Small intestine (tissue), 7 donors: ENCODE measurements around the gene EIF4ENIF1. TPM values are rescaled to one million over a fixed set of nuclear protein-coding genes. Genes with fewer than 3 reads are reported as not detected.
"Not testable (repeated sequence)": the region's sequence is repeated elsewhere in the genome, so short reads cannot be mapped to it uniquely, and the experiment has no call there.

Experiments used
- DNase-seq, 2 donors: peaks; one replicate each; pipeline versions ENCODE4 v3.0.0 to v3.0.0-alpha.2; 2013
- FAIRE-seq: peaks from 2 replicates; lab custom pipeline; 2012; peaks lifted over from hg19 to GRCh38; lab: Jason Lieb, UNC
- H3K27ac ChIP-seq, 3 donors: one replicate each; pipeline ENCODE4 v1.5.1; 2013; ENCODE audit warnings: low read length in 2 of 3, mild to moderate bottlenecking in 2 of 3, control low read depth in 1 of 3, inconsistent platforms in 1 of 3, low read depth in 1 of 3, moderate library complexity in 1 of 3
- H3K27me3 ChIP-seq, 3 donors: one replicate each; pipeline ENCODE4 v1.6.1; 2013; ENCODE audit warnings: low read length in 3 of 3, inconsistent platforms in 1 of 3; ENCODE audit not compliant: control insufficient read depth in 3 of 3, insufficient read depth in 3 of 3
- H3K36me3 ChIP-seq, 3 donors: one replicate each; pipeline ENCODE4 v1.6.1; 2013; ENCODE audit warnings: low read length in 3 of 3, inconsistent platforms in 1 of 3, low read depth in 1 of 3, mild to moderate bottlenecking in 1 of 3, moderate library complexity in 1 of 3; ENCODE audit not compliant: control insufficient read depth in 3 of 3, insufficient read depth in 2 of 3
- H3K4me1 ChIP-seq, 3 donors: one replicate each; pipeline ENCODE4 v1.6.1; 2013; ENCODE audit warnings: low read length in 2 of 3, inconsistent platforms in 1 of 3, low read depth in 1 of 3, mild to moderate bottlenecking in 1 of 3, moderate library complexity in 1 of 3; ENCODE audit not compliant: control insufficient read depth in 3 of 3, insufficient read depth in 2 of 3
- H3K4me3 ChIP-seq, 3 donors: one replicate each; pipeline ENCODE4 v1.5.1; 2013; ENCODE audit warnings: low read length in 3 of 3, control low read depth in 1 of 3, inconsistent platforms in 1 of 3, low read depth in 1 of 3, mild to moderate bottlenecking in 1 of 3, moderate library complexity in 1 of 3
- H3K9me3 ChIP-seq, 2 donors: one replicate each; pipeline ENCODE4 v1.6.1; 2013; ENCODE audit warnings: low read depth in 1 of 2, low read length in 1 of 2; ENCODE audit not compliant: control insufficient read depth in 2 of 2, insufficient read depth in 1 of 2
- WGBS, 3 donors: extraction: QIAGEN DNeasy Blood & Tissue Kit; methylation state at CpG; one replicate each; pipeline ENCODE4 v1.1.7; 2013; 5-methylcytosine and 5-hydroxymethylcytosine counted together
- polyA plus RNA-seq, 4 donors: library from polyadenylated mRNA; stranded (reverse) in 3 of 4; unstranded in 1 of 4; fragments of 200-250 nt in 3 of 4; fragments of 120-200 nt in 1 of 4; gene quantifications; one replicate each; pipeline versions ENCODE4 v1.2.1 to v1.2.3, GENCODE V29; 2013
- donor health status: healthy with polysubstance abuse.
- donor health status: control.
- donor health status: control.
- donor health status: Bipolar disorder and iron deficiency.
- donor health status: healthy.

EIF4ENIF1 gene
- polyA plus RNA-seq, 4 donors, result 8.1 to 24.9 (median 9.1) TPM

DNA sequence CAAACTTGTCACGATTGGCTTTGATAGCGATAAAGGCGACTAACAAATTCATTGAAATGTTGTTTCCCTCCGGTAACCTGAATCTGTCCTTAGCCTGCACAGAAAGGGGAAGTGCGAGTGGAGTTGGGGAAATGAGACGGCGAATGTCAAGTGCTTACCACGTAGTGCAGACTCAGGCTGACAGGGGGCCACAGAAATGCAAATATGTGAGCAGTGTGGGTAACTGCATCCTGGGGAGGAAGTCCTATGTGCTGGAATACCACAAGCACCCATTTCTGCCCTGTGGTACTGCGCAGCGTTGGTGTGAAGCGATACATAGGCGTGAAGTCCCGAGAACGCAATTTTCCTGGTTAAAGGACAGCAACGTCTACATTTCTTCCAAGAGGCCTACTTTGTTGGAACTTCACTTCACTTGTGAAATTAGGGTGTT, 869 bp upstream of the EIF4ENIF1 start:
- Histone ChIP-seq H3K4me3 (peak overlapping the region; percentile 85 to 97 (median 89)), H3K27me3 (no peaks in the 10 kb centered on the region), H3K27ac (peak overlapping the region; percentile 83 to 98 (median 96)), H3K4me1 (peaks cover 2 to 20% (median 4%) of the 10 kb centered on the region in 3 donors), H3K36me3 (peaks cover 0 to 23% (median 0%) of the 10 kb centered on the region in 3 donors), H3K9me3 (no peaks in the 10 kb centered on the region)
- WGBS, 3 donors, result 0 to 1% (median 0%) methylated on average over 15 of the region's 15 CpGs
- peak; percentile 58 to 84 for DNase-seq
- FAIRE-seq, result no peak

- 0 to 1% (median 1%) methylated on average over 33 to 61 of the region's 61 CpGs for WGBS, 3 donors
- no peaks in the 10 kb centered on the region for H3K9me3 ChIP-seq
- peak; percentile 32 to 66 for DNase-seq
- H3K4me3 ChIP-seq, result peak overlapping the region; percentile 62 to 97 (median 89)
- H3K36me3 ChIP-seq, result peaks cover 0 to 30% (median 0%) of the 10 kb centered on the region in 3 donors
- H3K27ac ChIP-seq, result peak overlapping the region; percentile 83 to 98 (median 96)
- FAIRE-seq, result no peak
- H3K4me1 ChIP-seq, result peaks cover 2 to 18% (median 2%) of the 10 kb centered on the region in 3 donors
- H3K27me3 ChIP-seq, result no peaks in the 10 kb centered on the region
These were observed 539 bp downstream of the EIF4ENIF1 start for GRCh38 chr22:31488988-31489617.

- WGBS, 3 donors, result 34 to 61% (median 53%) methylated on average over 6 of the region's 6 CpGs
- H3K9me3 ChIP-seq, result no peaks in the 10 kb centered on the region
- peaks cover 2 to 18% (median 2%) of the 10 kb centered on the region in 3 donors for H3K4me1 ChIP-seq
- H3K27ac ChIP-seq, result peak overlapping the region in 1 of 3 donors; percentile 34
- DNase-seq, result peak in 1 of 2 donors; percentile 21
- H3K27me3 ChIP-seq, result no peaks in the 10 kb centered on the region
- no peak for FAIRE-seq
- peaks cover 0 to 30% (median 2%) of the 10 kb centered on the region in 3 donors for H3K36me3 ChIP-seq
- H3K4me3 ChIP-seq, result peak overlapping the region in 2 of 3 donors; percentile 62 to 97
These were observed 1.2 kb downstream of the EIF4ENIF1 start for GRCh38 chr22:31488346-31488883.

- WGBS, 3 donors, result 96 to 100% (median 100%) methylated on average over 2 of the region's 2 CpGs
- DNase-seq (no peak), FAIRE-seq (no peak)
- H3K36me3 ChIP-seq, result peaks cover under 1 to 42% (median 5%) of the 10 kb centered on the region in 3 donors
- H3K9me3 ChIP-seq, result no peaks in the 10 kb centered on the region
- H3K27me3 ChIP-seq, result no peaks in the 10 kb centered on the region
- no peak overlapping the region for H3K4me3 ChIP-seq
- no peak overlapping the region for H3K27ac ChIP-seq
- peaks cover 2 to 18% (median 2%) of the 10 kb centered on the region in 3 donors for H3K4me1 ChIP-seq
These were observed 2.7 kb downstream of the EIF4ENIF1 start for GRCh38 chr22:31486951-31487350.

DNA sequence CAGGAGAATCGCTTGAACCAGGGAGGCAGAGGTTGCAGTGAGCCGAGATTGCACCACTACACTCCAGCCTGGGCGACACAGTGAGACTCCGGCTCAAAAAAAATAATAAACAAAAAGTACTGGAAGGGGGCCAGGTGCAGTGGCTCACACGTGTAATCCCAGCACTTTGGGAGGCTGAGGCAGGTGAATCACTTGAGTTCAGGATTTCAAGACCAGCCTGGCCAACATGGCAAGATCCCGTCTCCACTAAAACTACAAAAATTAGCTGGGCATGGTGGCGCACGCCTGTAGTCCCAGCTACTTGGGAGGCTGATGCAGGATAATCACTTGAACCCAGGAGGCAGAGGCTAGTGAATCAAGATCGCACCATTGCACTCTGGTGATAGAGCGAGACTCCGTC, 3.3 kb downstream of the EIF4ENIF1 start:
- H3K27me3 ChIP-seq, H3K27ac ChIP-seq, FAIRE-seq, H3K4me3 ChIP-seq, DNase-seq, H3K9me3 ChIP-seq: not testable (repeated sequence)
- WGBS, 3 donors, result 93 to 95% (median 94%) methylated on average over 11 of the region's 11 CpGs
- H3K4me1 ChIP-seq, result peaks cover 2 to 16% (median 2%) of the 10 kb centered on the region in 3 donors
- peaks cover 6 to 41% (median 7%) of the 10 kb centered on the region in 3 donors for H3K36me3 ChIP-seq

- H3K36me3 ChIP-seq, result peaks cover 9 to 60% (median 12%) of the 10 kb centered on the region in 3 donors
- FAIRE-seq, H3K4me1 ChIP-seq, H3K27me3 ChIP-seq, H3K4me3 ChIP-seq, H3K27ac ChIP-seq, DNase-seq, H3K9me3 ChIP-seq: not testable (repeated sequence)
- WGBS, 3 donors, result 88 to 92% (median 89%) methylated on average over 8 of the region's 8 CpGs
These were observed 7.2 kb downstream of the EIF4ENIF1 start for GRCh38 chr22:31482470-31482869.

- Histone ChIP-seq H3K9me3 (no peaks in the 10 kb centered on the region), H3K27ac (no peak overlapping the region), H3K36me3 (peaks cover 12 to 59% (median 12%) of the 10 kb centered on the region in 3 donors), H3K4me1 (no peaks in the 10 kb centered on the region), H3K4me3 (no peak overlapping the region), H3K27me3 (no peaks in the 10 kb centered on the region)
- FAIRE-seq (no peak), DNase-seq (no peak)
- WGBS, 3 donors, result 87 to 94% (median 94%) methylated on average over 3 of the region's 3 CpGs
These were observed 8.5 kb downstream of the EIF4ENIF1 start for GRCh38 chr22:31481129-31481528.

- H3K36me3 ChIP-seq, result peaks cover 14 to 43% (median 15%) of the 10 kb centered on the region in 3 donors
- H3K9me3 ChIP-seq, result no peaks in the 10 kb centered on the region
- no peaks in the 10 kb centered on the region for H3K4me1 ChIP-seq
- 85 to 94% (median 87%) methylated on average over 4 of the region's 4 CpGs for WGBS, 3 donors
- DNase-seq (peak in 1 of 2 donors; percentile 8), FAIRE-seq (no peak)
- H3K27ac ChIP-seq, result no peak overlapping the region
- no peaks in the 10 kb centered on the region for H3K27me3 ChIP-seq
- no peak overlapping the region for H3K4me3 ChIP-seq
These were observed 12.3 kb downstream of the EIF4ENIF1 start for GRCh38 chr22:31477329-31477728.
